H1 (cell line): ENCODE results near the gene CCL3.

Source experiments
- EP300 ChIP-seq, 2 experiments: IDR thresholded peaks; 1 replicate in 1 of 2; 2 replicates in 1 of 2; pipeline ENCODE4 v1.6.1; 2011 to 2012; ENCODE audit warnings: low read depth in 2 of 2, low read length in 2 of 2, mild to moderate bottlenecking in 2 of 2, borderline replicate concordance in 1 of 2, inconsistent platforms in 1 of 2, moderate library complexity in 1 of 2
- EZH2 ChIP-seq: fragments of 200-600 bp; sonication (generic); IDR thresholded peaks from 2 replicates; pipeline ENCODE4 v1.7.1; 2012; ENCODE audit warnings: low read depth, mild to moderate bottlenecking, moderate library complexity, low read length, inconsistent platforms; ENCODE audit not compliant: severe bottlenecking
- PHF8 ChIP-seq: fragments of 200-600 bp; sonication (generic); conservative IDR thresholded peaks from 2 replicates; pipeline ENCODE4 v1.7.1; 2012; ENCODE audit warnings: low read depth, mild to moderate bottlenecking, inconsistent platforms, low read length, moderate library complexity
- POLR2A ChIP-seq, 2 experiments: IDR thresholded peaks; 1 replicate in 1 of 2; 2 replicates in 1 of 2; pipeline ENCODE4 v1.6.1; 2011; ENCODE audit warnings: low read depth in 2 of 2, low read length in 2 of 2, mild to moderate bottlenecking in 2 of 2; ENCODE audit errors: control extremely low read depth in 1 of 2
- RBBP5 ChIP-seq: IDR thresholded peaks from 2 replicates; pipeline ENCODE4 v1.7.1; 2012; ENCODE audit warnings: low read depth, mild to moderate bottlenecking, inconsistent platforms, low read length, moderate library complexity, borderline replicate concordance
- SP1 ChIP-seq: IDR thresholded peaks from 2 replicates; pipeline ENCODE4 v1.6.1; 2011; ENCODE audit warnings: low read depth, low read length
- USF2 ChIP-seq: IDR thresholded peaks from 2 replicates; pipeline ENCODE4 v1.6.1; 2011; ENCODE audit warnings: low read length, improper control_type of control experiment
- TF ChIP-seq, protein P1 (sequence below): IDR thresholded peaks from 2 replicates; pipeline ENCODE4 v1.6.1; 2012; ENCODE audit warnings: inconsistent platforms
- TF ChIP-seq, protein P2 (sequence below): IDR thresholded peaks from 2 replicates; pipeline ENCODE4 v1.6.1; 2012; ENCODE audit warnings: low read length, inconsistent platforms

DNA sequence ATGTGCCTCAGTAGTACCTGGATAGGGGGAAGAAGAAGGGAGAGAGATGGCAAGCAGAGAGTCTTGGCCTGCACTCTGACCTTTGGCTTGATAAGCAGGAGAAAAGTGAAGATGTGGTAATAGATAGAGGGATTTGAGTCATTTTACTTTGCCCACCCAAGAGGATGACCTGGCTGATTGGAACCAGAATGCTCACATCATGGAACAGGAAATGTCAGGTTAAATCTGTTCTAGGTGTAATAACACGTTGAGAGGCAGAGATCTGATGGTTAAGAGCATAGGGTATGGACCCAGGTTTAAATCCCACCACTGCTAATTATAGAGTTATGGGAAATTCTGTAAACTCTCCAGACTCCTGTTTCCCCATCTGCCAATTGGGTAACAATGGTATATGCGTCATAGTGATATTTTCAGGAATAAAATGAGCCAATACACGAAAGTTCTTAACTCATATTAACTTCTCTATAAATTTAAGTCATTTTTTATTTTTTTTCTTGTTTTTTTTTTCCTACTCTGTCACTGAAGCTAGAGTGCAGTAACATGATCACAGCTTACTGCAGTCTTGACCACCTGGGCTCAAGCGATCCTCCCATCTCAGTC is 33.9 kb downstream of the CCL3 start:
- TF ChIP-seq EP300 (IDR thresholded peaks at IDR 0.05; ENCODE audit: borderline replicate concordance in 1 of 2, low read depth in 2 of 2, low read length in 2 of 2) (no peak), USF2 (no peak), POLR2A (IDR thresholded peaks at IDR 0.05; ENCODE audit: control extremely low read depth in 1 of 2, low read depth in 2 of 2, low read length in 2 of 2) (no peak), EZH2 (no peak), PHF8 (no peak), SP1 (no peak), RBBP5 (no peak)
- TF ChIP-seq, protein P1, sequence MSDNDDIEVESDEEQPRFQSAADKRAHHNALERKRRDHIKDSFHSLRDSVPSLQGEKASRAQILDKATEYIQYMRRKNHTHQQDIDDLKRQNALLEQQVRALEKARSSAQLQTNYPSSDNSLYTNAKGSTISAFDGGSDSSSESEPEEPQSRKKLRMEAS: no peak
- TF ChIP-seq, protein P2, sequence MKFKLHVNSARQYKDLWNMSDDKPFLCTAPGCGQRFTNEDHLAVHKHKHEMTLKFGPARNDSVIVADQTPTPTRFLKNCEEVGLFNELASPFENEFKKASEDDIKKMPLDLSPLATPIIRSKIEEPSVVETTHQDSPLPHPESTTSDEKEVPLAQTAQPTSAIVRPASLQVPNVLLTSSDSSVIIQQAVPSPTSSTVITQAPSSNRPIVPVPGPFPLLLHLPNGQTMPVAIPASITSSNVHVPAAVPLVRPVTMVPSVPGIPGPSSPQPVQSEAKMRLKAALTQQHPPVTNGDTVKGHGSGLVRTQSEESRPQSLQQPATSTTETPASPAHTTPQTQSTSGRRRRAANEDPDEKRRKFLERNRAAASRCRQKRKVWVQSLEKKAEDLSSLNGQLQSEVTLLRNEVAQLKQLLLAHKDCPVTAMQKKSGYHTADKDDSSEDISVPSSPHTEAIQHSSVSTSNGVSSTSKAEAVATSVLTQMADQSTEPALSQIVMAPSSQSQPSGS: no peak
